ENCODE results near the gene CXCL1.
"Not testable (repeated sequence)": the region's sequence is repeated elsewhere in the genome, so short reads cannot be mapped to it uniquely, and the experiment has no call there.

The CXCL1 gene

DNA sequence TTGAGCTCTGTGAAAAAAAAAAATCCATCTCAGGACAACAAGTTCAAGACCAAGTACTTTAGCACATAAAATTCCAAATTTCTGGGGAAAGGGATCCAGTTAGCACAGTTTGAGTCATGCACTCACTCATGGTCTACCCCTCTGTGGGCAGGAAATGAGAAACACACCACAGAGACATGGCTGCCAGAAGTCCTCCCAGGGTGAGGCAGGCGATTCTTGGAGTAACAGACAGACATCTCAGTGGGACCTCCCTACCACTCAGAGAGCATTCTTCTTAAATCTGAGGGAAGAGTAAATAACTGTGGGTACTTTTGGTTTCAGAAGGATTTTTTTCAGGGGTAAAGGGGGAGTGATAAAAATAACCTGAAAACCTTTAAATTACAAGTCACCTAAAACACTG lies 14.1 kb downstream of the CXCL1 start:
- DNase-seq, result no peak

DNA sequence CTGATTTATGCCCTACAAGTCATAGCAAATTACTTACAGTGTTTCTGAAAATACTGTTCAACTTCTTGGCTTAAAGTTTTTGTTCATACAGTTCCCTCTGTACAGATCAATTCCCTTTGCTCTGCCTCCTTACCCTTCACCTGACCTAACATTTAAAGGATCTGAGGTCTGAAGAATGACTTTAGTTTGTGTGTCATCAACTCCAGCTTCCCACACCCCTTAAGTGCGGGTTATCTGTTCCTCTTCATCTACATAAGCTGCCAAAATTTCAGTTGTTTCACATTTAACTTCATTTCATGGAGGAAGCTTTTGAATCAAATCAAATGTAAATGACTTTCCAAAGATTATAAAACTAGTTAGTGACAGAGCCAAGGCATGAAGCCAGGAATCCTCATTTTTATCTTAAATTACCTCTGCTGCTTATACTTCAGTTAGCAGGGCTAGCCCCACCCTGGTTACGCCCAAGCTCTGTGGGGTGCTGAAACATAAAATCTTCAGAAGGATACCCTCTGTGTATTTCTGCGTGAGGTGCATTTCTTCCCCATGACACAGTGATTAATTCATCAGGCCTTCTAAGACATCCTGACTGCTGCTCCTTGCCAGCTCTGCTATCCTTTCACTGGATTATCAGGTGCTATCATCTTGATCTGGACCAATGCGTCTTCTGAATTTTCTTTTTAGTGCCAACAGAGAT lies 16.5 kb downstream of the CXCL1 start:
- DNase-seq, result no peak

DNA sequence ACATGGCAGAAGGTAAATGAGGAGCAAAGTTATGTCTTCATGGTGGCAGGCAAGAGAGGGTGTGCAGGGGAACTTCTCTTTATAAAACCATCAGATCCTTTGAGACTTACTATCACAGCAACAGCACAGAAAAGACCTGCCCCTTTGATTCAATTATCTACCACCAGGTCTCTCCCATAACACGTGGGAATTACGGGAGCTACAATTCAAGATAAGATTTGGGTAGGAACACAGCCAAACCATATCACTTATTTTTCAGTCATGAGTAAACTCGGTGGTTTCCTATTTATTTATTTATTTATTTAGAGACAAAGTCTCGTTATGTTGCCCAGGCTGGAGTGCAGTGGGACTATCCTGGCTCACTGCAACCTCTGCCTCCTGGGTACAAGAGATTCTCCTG lies 22.1 kb downstream of the CXCL1 start:
- no peak for DNase-seq

DNA sequence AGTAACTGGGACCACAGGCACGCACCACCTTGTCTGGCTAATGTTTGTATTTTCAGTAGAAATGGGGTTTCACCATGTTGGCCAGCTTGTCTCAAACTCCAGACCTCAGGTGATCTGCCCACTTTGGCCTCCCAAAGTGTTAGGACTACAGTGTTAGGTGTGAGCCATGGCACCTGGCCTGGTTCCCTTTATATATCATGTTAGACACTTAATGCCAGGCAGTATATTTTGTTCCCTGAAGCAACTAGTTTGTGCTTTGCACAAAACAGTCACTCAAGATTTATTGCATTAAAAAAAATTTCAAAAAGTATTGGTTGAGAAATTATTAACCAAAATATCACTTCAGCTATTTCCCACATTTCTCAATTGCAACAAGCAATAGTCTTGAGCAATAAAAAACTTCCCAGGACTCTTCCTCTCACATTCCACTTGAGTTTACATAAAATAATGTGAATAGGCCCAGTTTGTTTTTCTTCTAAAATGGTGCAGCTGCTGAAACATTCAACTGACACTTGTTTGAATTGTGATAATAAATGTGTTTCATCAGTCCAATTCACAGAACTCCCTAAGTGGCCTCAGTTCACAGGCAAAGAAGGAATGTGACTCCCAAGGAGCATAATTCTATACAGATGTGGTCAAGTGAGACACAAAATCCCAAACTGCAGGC lies 22.7 kb downstream of the CXCL1 start:
- no peak for DNase-seq

DNA sequence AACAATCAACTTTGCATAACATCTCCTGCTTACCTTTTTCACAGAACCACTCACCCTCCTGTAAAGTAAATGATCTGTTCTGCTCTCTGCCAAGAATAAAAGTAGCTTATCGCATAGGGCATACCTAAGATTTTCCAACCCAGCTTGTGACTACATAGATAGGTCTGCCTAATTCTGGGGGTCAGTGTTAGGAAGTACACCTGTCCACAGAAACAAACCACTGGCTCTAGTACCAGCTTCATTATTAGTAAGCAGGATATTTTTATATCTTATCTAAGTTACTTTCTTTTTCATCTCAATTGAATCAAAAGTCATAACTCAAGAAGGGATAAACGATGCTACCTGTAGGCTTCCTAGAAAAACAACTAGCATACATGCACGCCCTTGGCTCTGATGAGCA lies 23.8 kb downstream of the CXCL1 start:
- no peak for DNase-seq

DNA sequence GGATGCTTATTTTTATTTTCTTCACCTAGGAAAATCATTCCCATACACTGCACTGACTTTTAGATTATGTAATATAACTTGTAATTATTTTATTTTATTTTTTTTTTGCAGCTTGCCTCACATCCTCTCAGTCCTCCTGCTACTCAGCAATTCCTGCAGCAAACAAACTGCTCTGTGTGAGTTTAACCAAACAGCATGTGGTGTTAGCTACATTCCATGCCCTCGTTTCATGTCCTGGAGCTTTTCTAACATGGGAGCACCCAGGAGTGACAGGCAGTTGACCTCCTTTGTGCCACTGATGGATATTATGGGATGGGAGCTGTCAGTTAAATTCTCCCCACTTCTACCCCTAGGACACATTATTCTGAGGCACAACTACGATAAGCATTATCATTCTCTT lies 24.8 kb downstream of the CXCL1 start:
- DNase-seq, result no peak

DNA sequence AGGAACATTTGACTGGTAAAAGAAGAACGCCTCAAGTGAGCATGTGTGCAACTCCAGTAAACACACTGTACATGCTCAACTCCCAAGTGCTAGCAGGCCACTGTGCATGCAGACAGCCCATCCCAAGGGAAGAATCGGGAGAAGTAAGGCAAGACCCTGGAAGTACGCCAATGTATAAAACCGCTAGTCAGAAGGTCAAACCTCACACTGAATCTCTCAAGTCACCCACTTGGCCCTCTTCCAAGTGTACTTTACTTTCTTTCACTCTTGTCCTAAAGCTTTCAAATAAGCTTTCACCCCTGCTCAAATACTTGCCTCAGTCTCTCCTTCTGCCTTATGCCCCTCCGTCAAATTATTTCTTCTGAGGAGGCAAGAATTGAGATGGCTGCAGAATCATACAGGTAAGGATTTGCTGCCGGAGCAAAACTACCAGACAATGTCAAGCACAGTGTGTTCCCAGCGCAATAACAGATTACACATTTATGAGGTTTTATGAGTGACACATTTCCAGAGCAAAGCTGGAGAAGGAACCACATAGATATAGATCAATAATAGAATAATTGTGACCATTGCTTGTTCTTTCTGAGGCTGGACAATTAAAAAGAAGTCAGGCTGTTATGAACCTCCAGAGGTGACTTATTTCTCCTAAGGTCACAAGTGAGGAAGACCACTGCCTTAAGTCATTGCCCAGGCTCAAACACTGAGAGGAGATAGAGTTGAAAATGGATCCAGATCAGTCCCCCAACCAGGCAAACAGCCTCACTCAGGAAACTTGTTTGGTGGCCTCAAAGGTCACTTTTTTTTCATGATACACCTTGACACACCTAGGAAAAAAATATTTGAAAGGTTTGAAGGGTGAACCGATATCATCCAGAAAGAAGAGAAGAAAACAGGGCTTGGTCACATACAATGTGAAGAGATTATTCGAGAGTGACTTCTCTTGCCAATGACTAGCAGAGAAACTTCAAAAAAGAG lies 26.3 kb downstream of the CXCL1 start:
- no peak for DNase-seq

DNA sequence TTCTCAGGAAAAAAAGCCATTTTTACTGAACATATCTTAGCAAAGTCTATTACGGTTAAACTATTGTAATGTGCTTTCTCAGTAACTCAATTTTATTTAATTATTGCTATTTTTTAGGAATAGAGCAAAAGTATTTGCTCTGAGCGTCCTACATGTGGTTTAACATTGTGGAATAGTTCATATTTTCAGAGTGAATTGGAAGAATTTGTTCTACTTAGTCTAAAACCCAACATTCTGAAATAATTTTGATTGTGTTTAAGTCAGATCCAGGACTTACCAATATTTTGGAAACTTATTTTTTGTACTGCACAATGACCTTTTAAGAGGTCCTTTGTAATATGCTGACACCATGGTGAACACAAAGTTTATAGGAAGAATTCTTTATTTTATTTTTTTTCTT lies 27.2 kb downstream of the CXCL1 start:
- DNase-seq, result no peak

DNA sequence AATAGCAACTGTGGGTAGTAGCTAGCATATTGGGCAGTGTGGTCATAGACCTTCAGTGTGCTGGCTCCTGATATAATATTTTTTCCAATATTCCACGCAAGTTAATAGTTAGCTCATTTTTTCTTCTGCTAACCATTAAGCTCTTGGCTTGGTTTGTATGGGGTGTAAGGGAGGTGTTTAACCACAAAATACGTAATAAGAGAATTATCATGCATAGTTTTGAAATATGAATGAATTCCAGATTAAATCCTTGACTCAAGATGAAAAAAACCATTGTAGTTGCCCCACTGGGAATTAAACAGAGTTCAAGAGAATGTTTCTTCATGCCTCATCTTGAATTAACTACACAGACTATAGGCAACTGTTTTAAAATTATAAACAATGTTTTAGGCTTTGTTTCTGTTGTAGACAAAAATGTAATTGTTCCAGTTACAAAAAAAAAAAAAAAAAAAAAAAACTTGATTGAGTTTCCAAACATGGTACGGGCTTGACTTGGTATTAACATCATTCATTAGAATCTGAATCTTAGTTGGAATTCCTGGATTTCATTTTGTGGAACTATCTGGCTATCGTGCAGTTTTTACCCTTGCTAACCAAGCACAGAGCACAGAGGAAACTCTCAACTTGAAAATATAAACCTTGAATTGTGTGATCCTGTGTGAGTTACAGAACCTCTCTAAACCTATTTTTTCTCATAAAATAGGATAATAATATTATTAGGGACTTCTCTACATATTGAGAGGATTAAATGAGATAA lies 28.4 kb downstream of the CXCL1 start:
- DNase-seq, result no peak

DNA sequence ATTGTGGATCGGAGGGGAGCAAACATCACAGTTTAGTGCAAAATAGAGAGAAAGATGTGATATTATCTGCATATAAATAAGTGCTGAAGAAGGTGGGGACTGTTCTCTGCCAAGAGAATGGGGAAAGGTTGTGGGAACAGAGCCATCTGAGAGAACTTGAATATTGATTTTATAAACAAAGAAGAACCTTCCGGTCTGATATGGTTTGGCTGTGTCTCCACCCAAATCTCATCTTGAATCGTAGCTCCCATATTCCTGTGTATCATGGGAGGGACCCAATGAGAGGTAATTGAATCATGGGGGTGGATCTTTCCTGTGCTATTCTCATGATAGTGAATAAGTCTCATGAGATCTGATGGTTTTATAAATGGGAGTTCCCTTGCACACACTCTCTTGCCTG lies 30.1 kb downstream of the CXCL1 start:
- not testable (repeated sequence) for DNase-seq

DNA sequence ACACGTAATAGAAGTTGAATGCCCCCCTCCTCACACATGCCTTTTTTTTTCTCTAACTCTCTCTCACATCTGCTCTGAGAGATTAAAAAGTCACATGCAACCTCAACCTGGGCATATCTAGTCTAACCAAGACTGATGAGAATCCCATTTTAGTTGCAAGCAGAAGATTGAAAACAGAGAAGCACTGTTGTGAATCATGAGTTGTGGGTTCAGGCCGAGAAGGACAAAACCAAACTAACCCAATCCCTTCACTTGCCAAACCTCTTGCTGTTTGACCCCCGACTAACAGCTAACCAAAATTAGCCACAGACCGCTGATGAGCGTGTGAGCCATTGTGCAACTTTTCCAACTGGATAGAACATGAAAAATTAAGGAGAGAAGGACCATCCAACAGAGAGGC lies 31.8 kb downstream of the CXCL1 start:
- no peak for DNase-seq

DNA sequence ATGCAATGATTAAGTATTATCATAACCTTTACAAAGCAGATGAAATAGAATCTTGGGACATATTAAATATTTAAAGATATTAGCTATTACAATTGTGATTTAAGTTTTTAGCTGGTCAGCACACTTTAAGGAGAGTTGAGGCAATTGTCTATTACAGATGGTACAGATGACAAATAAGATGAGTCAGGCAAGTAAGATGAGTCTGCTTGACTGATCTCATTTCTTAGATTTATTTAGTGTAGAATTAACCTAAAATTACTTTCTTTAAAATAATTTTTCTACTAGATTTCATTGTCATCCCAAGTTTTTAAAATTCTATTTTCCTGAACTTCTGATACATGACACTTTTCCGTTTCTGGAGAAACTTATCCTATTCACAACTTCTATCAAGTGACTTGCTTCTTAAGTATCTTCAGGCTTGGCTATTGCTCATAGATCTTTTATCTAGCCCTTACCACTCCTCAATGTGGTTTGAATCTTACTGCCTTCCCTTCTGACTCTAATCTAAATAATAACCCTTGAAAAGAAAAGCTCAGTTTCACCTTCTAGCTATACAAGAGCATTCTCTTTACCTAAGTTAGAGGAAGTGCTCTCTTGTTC lies 32.9 kb downstream of the CXCL1 start:
- no peak for DNase-seq

DNA sequence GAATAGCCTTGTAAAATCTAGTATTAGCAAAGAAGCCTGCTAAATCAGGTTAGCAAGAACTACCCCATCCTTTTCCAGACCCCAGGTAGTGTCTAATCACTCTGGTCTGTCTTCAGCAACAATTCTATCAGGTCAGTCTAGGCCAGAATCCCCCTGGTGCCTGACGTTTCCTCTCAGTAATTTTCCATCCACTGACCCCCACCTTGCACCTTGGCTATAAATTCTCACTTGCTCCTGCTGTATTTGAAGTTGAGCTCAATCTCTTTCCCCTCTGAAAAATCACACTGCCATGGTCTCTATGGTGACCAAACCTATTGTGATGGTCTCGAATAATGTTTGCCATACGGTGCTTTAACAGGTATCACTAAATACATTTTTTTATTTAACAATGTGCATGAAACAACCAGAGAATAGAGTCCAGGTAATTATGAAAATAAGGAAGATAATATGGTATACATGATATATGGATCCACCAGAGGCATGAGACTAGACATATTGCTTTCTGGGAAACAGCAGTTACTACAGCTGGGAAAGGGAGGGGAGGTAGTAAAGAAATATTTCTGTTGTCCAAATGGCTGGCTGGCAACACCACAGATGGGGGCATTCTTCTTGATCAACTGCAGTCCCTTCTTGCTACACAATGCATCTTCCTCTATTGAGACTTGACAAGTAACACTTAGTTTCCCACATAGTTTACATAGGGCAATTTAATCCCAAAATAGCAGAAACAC lies 33.8 kb downstream of the CXCL1 start:
- no peak for DNase-seq

DNA sequence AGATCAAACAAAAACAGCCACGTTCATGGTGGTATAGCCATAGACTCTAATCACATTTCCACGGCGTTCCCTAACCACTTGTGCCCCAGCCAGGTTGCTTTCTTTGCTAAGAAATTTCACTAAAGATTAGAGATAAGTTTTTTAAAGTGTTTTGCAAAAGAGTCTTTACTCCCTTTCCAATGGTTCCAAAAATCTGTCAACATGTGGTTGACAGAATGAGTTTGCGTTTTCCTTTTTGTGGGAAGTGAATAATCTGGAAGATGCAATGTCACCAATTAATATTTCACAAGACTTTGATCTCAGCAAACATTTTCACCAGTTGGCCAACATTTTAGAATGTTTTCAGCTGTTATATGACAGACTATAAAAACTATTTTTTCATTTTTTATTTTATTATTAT lies 35.3 kb downstream of the CXCL1 start:
- no peak for DNase-seq

DNA sequence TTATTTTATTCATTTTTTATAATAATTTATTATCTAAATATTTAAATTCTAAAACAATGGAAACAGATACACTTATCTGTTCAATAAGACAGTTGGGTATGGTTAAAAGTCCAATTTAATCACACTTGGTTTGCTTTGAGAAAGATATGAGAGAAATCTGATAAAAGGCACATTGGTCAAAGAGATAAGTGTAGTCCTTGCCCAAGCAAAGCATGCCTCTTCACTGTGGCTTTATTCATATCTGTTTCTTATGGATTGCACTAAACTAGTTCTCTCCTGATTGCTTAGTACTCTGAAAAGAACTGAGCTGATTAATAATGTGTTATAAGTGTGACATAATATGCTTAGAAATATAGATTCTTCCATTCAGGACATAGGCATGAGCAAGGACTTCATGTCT lies 39.8 kb downstream of the CXCL1 start:
- DNase-seq, result no peak

DNA sequence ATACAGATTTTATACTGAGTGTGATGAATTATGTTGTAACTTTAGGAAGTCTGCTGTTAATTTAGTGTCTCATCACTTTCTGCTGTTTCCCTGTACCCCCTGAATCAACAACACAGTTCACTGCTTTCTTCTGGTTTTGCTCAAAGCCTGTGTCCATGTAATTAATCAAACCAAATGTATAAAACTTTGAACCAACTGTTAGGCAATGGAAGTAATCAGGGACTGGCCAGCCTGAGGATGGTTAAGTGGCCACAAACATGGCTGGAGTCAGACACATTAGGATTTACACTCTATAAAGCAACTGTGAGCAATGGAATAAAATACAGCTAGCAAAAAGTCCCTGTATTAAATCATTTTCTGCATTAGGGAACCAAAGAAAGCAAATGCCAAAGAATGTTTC lies 42.6 kb downstream of the CXCL1 start:
- no peak for DNase-seq

DNA sequence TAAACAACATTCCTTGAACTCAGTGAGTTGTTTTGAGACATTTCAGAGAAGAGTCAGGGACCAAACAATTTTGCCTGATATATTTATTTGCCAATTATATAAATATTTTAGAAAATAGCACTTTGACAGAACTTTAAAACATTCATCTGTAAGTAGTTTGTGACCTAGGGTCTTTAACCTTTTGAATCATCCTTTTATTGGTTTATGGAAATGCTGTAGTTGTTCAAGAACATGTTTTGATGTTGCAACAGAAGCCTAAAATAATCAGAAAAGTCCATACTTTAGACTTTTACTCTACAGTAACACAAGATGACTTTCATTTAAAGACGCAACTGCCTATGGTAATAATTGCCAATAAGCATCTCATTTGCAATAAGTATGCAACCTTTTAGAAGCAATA lies 43.0 kb downstream of the CXCL1 start:
- DNase-seq, result no peak

DNA sequence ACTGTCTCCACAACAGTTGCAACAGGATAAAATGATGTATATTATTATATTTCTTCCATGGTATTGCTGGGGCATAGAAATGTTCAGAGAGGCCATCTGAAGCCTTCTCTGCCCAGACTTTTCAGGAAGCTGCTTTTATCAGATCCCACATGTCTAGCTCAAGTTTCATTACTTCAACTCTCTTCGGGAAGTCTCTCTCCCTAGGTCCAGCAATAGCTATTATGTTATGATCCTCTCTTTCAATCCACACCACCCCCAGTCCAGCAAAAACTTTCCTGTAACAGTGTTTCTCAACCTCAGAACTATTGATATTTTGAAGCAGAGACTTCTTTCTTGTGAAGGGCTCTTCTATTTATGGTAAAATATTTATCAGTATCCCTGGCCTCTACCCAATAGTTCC lies 44.9 kb downstream of the CXCL1 start:
- no peak for DNase-seq

DNA sequence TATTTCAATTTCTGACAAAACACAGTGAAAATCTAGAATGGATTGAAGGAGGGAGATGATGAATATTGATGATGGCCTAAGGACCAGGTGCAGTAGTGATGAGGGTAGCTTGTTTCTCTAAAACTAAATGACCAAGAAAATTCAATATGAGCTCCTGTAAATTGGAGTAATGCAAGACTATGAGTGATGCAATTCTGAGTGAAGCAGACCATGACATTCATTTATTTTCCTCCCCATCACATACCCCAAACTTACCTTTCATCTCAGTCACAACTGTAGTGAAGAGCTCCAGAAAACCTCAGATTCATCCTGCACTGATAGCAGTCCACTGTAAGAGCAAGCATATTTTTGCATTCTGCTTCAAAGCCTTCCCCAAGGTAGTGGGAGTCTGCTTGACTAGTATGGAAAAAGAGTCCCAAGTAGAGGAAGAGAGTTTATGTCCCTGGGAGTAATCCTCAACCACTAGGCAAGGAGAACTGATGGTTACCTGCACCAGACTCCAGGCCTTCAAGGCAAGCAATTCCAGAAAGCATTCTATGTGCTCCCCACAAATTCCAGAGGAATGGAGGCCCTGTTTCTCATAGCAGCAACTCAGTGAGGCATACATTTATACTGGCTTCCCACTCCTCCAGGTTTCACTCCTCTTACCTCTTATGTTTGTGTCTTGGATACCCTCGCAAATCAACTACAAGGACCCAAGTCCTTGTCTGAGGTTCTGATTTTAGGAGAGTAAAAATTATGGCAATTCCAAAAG lies 47.2 kb downstream of the CXCL1 start:
- DNase-seq, result no peak

DNA sequence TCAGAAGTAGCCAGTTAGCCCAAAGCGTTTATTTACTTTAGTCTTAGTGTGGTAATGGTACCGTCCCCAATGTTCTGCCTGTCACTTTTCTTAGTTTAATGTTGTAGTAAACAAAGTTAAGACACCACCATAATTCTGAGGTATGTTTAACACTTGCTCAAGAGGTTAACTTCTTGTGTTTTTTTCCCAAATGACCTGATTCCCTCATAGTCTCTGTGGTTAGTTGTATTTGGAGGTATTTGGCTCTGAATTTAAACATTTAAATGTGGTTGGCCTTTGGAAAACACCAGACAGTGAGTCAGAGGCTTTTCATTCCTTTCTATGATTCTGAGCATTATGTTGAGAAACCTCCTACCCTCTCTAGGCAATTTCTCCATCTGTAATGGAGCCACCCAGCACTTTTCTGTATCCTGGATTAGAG lies 47.9 kb downstream of the CXCL1 start:
- no peak for DNase-seq

DNA sequence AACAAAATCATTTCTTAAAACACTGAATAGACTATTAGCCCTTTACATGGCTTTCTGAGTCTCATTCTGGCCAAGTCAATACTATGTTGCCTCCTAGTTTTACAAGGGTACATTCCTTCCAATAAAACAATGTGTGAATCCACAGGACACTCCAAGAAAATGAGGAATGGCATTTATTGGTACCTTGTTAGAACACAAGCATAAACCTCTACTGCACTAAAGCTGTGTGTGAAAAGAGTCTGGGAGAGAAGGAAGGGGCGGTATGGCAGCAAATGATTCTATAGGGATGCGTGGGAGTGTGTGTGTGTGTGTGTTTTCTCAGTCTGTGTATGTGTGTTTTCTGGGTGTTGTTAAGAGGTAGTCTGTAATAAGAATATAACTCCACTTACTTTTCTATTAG lies 48.9 kb downstream of the CXCL1 start:
- no peak for DNase-seq
